DOHH2 (cell line): ENCODE measurements around the gene PLPPR3.

ENCODE experiments used
- H3F3A ChIP-seq: fragments of 200-600 bp; sonication (generic), shearing (Covaris generic); 2 replicates; pipeline ENCODE4 v1.6.0; 2016; ENCODE audit warnings: antibody characterized with exemption, mild to moderate bottlenecking; ENCODE audit not compliant: control insufficient read depth, insufficient read depth
- H3K27ac ChIP-seq: fragments of 200-600 bp; sonication (generic); 2 replicates; pipeline ENCODE4 v1.5.1; 2014; ENCODE audit warnings: low read depth, mild to moderate bottlenecking, low read length, moderate library complexity
- H3K27me3 ChIP-seq: fragments of 200-600 bp; sonication (generic); 2 replicates; pipeline ENCODE4 v1.6.1; 2014; ENCODE audit warnings: mild to moderate bottlenecking, low read length, mixed read lengths; ENCODE audit not compliant: control insufficient read depth
- H3K36me3 ChIP-seq: fragments of 200-600 bp; sonication (generic); 2 replicates; pipeline ENCODE4 v1.6.1; 2014; ENCODE audit warnings: mild to moderate bottlenecking, low read length, moderate library complexity, mixed read lengths; ENCODE audit not compliant: control insufficient read depth
- H3K4me1 ChIP-seq: fragments of 200-600 bp; sonication (generic); 2 replicates; pipeline ENCODE4 v1.6.1; 2014; ENCODE audit warnings: mild to moderate bottlenecking, low read length, mixed read lengths; ENCODE audit not compliant: control insufficient read depth
- H3K4me2 ChIP-seq: fragments of 200-600 bp; sonication (generic); 2 replicates; pipeline ENCODE4 v1.6.0; 2014; ENCODE audit warnings: mild to moderate bottlenecking, low read length, moderate library complexity
- H3K4me3 ChIP-seq: fragments of 200-600 bp; sonication (generic); 2 replicates; pipeline ENCODE4 v1.5.1; 2014; ENCODE audit warnings: mild to moderate bottlenecking, low read length, mixed read lengths
- H3K79me2 ChIP-seq: fragments of 200-600 bp; sonication (generic); 2 replicates; pipeline ENCODE4 v1.6.1; 2014; ENCODE audit warnings: mild to moderate bottlenecking, low read length, mixed read lengths; ENCODE audit not compliant: control insufficient read depth
- H3K9me2 ChIP-seq: fragments of 200-600 bp; sonication (generic); replicated peaks from 2 replicates; pipeline ENCODE4 v1.6.1; 2014; ENCODE audit warnings: mild to moderate bottlenecking, low read length, mixed read lengths; ENCODE audit not compliant: control insufficient read depth
- H3K9me3 ChIP-seq: fragments of 200-600 bp; sonication (generic); 2 replicates; pipeline ENCODE4 v1.6.1; 2014; ENCODE audit warnings: antibody characterized with exemption, low read length, mixed read lengths; ENCODE audit not compliant: control insufficient read depth, insufficient read depth
- H4K20me1 ChIP-seq: fragments of 200-600 bp; sonication (generic); 2 replicates; pipeline ENCODE4 v1.6.0; 2014; ENCODE audit warnings: low read depth, mild to moderate bottlenecking, antibody characterized with exemption, low read length, moderate library complexity; ENCODE audit not compliant: control insufficient read depth, insufficient read depth
- CTCF ChIP-seq: fragments of 200-600 bp; sonication (generic); IDR thresholded peaks from one replicate; pipeline ENCODE4 v1.5.1; 2014; ENCODE audit warnings: antibody characterized with exemption, mild to moderate bottlenecking, low read depth, low read length; ENCODE audit not compliant: poor library complexity, severe bottlenecking
- EZH2phosphoT487 ChIP-seq: fragments of 200-600 bp; sonication (generic); IDR thresholded peaks from 2 replicates; pipeline ENCODE4 v1.6.1; 2017; ENCODE audit warnings: borderline replicate concordance, mild to moderate bottlenecking, antibody characterized with exemption, low read length, moderate library complexity, mixed read lengths

The PLPPR3 gene

GRCh38 chr19:788983-789700 lies 32.6 kb downstream of the PLPPR3 start:
- Histone ChIP-seq H3K4me2 (no peak overlapping the region), H3F3A (no peaks in the 10 kb centered on the region), H3K79me2 (no peaks in the 10 kb centered on the region), H3K27me3 (no peaks in the 10 kb centered on the region), H3K4me1 (no peaks in the 10 kb centered on the region), H4K20me1 (no peaks in the 10 kb centered on the region), H3K9me2 (no peaks in the 10 kb centered on the region), H3K9me3 (no peaks in the 10 kb centered on the region), H3K4me3 (no peak overlapping the region), H3K36me3 (no peaks in the 10 kb centered on the region), H3K27ac (no peak overlapping the region)
- no peak for TF ChIP-seq CTCF
- TF ChIP-seq EZH2phosphoT487, result no peak

GRCh38 chr19:788686-788982 lies 33.1 kb downstream of the PLPPR3 start:
- Histone ChIP-seq H3K36me3 (no peaks in the 10 kb centered on the region), H3K4me1 (no peaks in the 10 kb centered on the region), H3K4me2 (no peak overlapping the region), H3K9me3 (no peaks in the 10 kb centered on the region), H3K27ac (no peak overlapping the region), H3K9me2 (no peaks in the 10 kb centered on the region), H3K27me3 (no peaks in the 10 kb centered on the region), H3K79me2 (no peaks in the 10 kb centered on the region), H3K4me3 (no peak overlapping the region), H3F3A (no peaks in the 10 kb centered on the region), H4K20me1 (no peaks in the 10 kb centered on the region)
- no peak for TF ChIP-seq CTCF
- TF ChIP-seq EZH2phosphoT487, result no peak

DNA sequence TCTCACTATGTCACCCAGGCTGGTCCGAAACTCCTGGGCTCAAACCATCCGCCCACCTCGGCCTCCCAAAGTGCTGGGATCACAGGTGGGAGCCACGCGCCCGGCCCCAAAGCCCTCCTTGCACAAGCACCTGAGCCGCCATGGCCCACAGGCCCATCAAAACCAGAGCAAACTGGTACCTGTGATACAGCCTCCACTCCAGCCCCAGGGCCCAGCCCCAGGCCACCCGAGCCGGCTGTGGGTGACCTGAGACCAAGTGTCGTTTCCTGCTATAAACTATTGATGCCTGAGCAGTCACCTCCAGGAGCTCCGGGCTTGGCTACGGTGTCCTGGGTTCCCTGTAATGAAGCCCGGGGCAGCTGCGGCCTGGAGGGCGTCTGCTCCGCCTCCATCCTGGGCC lies 34.2 kb downstream of the PLPPR3 start:
- Histone ChIP-seq H3F3A (no peaks in the 10 kb centered on the region), H3K79me2 (no peaks in the 10 kb centered on the region), H3K36me3 (no peaks in the 10 kb centered on the region), H3K27me3 (no peaks in the 10 kb centered on the region), H3K9me3 (no peaks in the 10 kb centered on the region), H3K4me2 (no peak overlapping the region), H3K27ac (no peak overlapping the region), H4K20me1 (no peaks in the 10 kb centered on the region), H3K4me3 (no peak overlapping the region), H3K4me1 (no peaks in the 10 kb centered on the region), H3K9me2 (no peaks in the 10 kb centered on the region)
- no peak for TF ChIP-seq EZH2phosphoT487
- no peak for TF ChIP-seq CTCF
